Osteoblast (primary cell): Measurements from ENCODE around the gene HSD3B1. TPM values are rescaled to one million over a fixed set of nuclear protein-coding genes. Genes with fewer than 3 reads are reported as not detected.

Experiments used
- DNase-seq: peaks from one replicate; pipeline ENCODE4 v3.0.0; 2011; ENCODE audit warnings: low spot score, mixed read lengths; ENCODE audit not compliant: insufficient read length; ENCODE audit errors: missing footprints
- H2AFZ ChIP-seq: 2 replicates; pipeline ENCODE4 v1.6.0; 2011; ENCODE audit warnings: mild to moderate bottlenecking, low read length
- H3K27ac ChIP-seq: 2 replicates; pipeline ENCODE4 v1.5.1; 2011; ENCODE audit warnings: mild to moderate bottlenecking, low read depth, low read length, moderate library complexity
- H3K27me3 ChIP-seq: 2 replicates; pipeline ENCODE4 v1.6.0; 2012; ENCODE audit warnings: mild to moderate bottlenecking, control low read depth, inconsistent platforms, low read length, moderate library complexity; ENCODE audit not compliant: insufficient read depth
- H3K36me3 ChIP-seq: 2 replicates; pipeline ENCODE4 v1.5.1; 2011; ENCODE audit warnings: mild to moderate bottlenecking, low read length, control low read depth, moderate library complexity; ENCODE audit not compliant: insufficient read depth
- H3K4me1 ChIP-seq: 2 replicates; pipeline ENCODE4 v1.5.1; 2011; ENCODE audit warnings: mild to moderate bottlenecking, low read length, control low read depth, moderate library complexity; ENCODE audit not compliant: insufficient read depth
- H3K4me2 ChIP-seq: 2 replicates; pipeline ENCODE4 v1.6.0; 2011; ENCODE audit warnings: mild to moderate bottlenecking, low read length; ENCODE audit not compliant: insufficient read depth
- H3K4me3 ChIP-seq: fragments of 200-600 bp; sonication (generic); 3 replicates; pipeline ENCODE4 v1.5.1; 2012; ENCODE audit warnings: mild to moderate bottlenecking, low read length, inconsistent platforms; ENCODE audit not compliant: insufficient read depth
- H3K79me2 ChIP-seq: 2 replicates; pipeline ENCODE4 v1.6.0; 2012; ENCODE audit warnings: mild to moderate bottlenecking, low read length, control low read depth, inconsistent platforms; ENCODE audit not compliant: insufficient read depth
- H3K9me3 ChIP-seq: 2 replicates; pipeline ENCODE4 v1.5.1; 2011; ENCODE audit warnings: low read depth, low read length, control low read depth
- H4K20me1 ChIP-seq: 2 replicates; pipeline ENCODE4 v1.6.0; 2012; ENCODE audit warnings: mild to moderate bottlenecking, low read length, control low read depth; ENCODE audit not compliant: insufficient read depth
- total RNA-seq: library from RNA; depleted of rRNA; stranded (reverse); fragments of >200 nt; gene quantifications from 2 replicates; pipeline ENCODE4 v1.2.3, GENCODE V29; 2012
- TF ChIP-seq, protein P1 (sequence below): IDR thresholded peaks from 2 replicates; pipeline ENCODE4 v1.5.1; 2011; ENCODE audit warnings: mild to moderate bottlenecking, low read depth, low read length, moderate library complexity; ENCODE audit errors: extremely low read depth

Gene HSD3B1
- total RNA-seq, 1 donor: not detected

DNA sequence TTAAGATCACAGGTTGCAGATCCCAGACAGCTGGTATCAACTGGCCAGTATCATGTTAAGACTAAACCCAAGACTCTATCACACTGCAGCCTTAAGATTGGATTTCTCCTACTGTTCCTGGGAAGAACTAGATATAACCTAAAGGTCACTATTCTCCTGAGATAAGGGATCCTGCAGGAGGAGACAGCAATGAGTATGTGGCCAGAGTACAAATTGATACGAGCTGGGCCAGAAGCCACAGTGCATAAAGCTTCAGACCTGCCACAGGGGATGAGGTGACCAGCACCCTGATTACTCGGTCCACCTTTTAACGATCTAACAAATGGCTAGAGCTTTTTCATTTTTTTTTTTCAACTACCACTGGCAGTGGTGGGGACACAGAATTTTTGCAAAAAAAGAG lies 31.0 kb downstream of the HSD3B1 start:
- no peaks in the 10 kb centered on the region for H3K79me2 ChIP-seq
- H4K20me1 ChIP-seq: no peaks in the 10 kb centered on the region
- H3K4me1 ChIP-seq: no peaks in the 10 kb centered on the region
- no peaks in the 10 kb centered on the region for H3K27me3 ChIP-seq
- TF ChIP-seq, protein P1, sequence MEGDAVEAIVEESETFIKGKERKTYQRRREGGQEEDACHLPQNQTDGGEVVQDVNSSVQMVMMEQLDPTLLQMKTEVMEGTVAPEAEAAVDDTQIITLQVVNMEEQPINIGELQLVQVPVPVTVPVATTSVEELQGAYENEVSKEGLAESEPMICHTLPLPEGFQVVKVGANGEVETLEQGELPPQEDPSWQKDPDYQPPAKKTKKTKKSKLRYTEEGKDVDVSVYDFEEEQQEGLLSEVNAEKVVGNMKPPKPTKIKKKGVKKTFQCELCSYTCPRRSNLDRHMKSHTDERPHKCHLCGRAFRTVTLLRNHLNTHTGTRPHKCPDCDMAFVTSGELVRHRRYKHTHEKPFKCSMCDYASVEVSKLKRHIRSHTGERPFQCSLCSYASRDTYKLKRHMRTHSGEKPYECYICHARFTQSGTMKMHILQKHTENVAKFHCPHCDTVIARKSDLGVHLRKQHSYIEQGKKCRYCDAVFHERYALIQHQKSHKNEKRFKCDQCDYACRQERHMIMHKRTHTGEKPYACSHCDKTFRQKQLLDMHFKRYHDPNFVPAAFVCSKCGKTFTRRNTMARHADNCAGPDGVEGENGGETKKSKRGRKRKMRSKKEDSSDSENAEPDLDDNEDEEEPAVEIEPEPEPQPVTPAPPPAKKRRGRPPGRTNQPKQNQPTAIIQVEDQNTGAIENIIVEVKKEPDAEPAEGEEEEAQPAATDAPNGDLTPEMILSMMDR: no peak
- no peaks in the 10 kb centered on the region for H3K36me3 ChIP-seq
- no peak overlapping the region for H3K4me2 ChIP-seq
- no peak overlapping the region for H3K27ac ChIP-seq
- no peaks in the 10 kb centered on the region for H3K9me3 ChIP-seq
- no peak overlapping the region for H3K4me3 ChIP-seq
- no peak overlapping the region for H2AFZ ChIP-seq
- no peak for DNase-seq

DNA sequence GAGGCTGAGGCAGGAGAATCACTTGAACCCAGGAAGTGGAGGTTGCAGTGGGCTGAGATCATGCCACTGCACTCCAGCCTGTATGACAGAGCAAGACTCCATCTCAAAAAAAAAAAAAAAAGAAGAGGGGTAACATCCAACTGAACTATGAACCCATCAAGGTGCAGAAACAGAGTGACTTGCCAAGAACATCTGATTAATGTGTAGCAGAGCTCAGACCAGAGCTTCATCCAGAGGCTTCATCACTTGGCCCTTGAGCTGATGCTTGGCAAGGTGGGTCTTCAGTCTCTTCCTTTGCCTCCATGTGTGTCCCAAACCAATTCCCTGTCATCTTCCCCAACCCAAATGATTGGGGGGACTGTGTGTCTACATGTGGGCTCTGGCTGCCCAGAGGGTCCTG lies 32.6 kb downstream of the HSD3B1 start:
- no peaks in the 10 kb centered on the region for H3K27me3 ChIP-seq
- no peak overlapping the region for H3K4me2 ChIP-seq
- no peak overlapping the region for H3K27ac ChIP-seq
- no peaks in the 10 kb centered on the region for H3K79me2 ChIP-seq
- H3K9me3 ChIP-seq: no peaks in the 10 kb centered on the region
- no peak overlapping the region for H3K4me3 ChIP-seq
- no peak for DNase-seq
- no peak overlapping the region for H2AFZ ChIP-seq
- no peaks in the 10 kb centered on the region for H4K20me1 ChIP-seq
- no peaks in the 10 kb centered on the region for H3K36me3 ChIP-seq
- no peaks in the 10 kb centered on the region for H3K4me1 ChIP-seq
- TF ChIP-seq, protein P1: no peak

DNA sequence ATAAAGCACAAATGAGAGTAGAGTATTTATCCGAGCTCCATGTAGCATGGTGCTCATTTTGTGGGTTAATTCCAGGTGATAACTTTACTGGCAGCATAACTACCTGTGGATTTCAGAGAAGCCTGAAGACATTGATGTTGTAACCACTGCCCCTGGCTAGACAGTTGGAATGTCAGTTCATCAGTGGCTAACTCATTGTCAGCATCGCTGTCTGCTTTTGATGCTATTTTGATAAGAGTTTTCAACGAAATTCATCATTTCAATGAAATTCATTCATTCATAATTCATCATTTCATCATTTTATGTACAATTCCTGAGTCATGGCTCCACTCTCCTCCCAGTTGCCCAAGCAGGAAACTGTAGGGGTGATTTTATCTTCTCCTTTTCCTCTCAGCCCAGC lies 34.4 kb downstream of the HSD3B1 start:
- TF ChIP-seq, protein P1: no peak
- Histone ChIP-seq H2AFZ (no peak overlapping the region), H4K20me1 (no peaks in the 10 kb centered on the region), H3K4me1 (no peaks in the 10 kb centered on the region), H3K4me3 (no peak overlapping the region), H3K79me2 (no peaks in the 10 kb centered on the region), H3K36me3 (no peaks in the 10 kb centered on the region), H3K27ac (no peak overlapping the region), H3K4me2 (no peak overlapping the region), H3K27me3 (no peaks in the 10 kb centered on the region), H3K9me3 (no peaks in the 10 kb centered on the region)
- DNase-seq: no peak

DNA sequence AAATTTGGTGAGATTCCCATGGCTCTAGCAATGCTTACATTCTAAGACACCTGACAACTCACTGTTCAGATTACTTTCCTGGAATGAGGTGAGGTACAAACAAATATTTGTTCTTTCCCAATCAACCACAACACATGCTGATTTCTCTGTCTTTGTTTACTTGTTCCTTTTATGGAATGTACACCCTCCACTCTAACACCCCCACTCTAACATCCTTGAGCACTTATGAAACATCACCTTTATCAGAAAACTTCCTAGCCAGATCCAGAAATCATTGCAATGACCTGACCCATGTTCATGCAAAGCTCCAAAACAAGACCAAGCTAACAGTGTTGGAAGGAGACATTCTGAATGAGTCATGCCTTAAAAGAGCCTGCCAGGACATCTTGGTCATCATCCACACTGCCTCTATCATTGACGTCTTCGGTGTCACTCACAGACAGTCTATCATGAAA lies 35.5 kb downstream of the HSD3B1 start:
- Histone ChIP-seq H3K9me3 (no peaks in the 10 kb centered on the region), H4K20me1 (no peaks in the 10 kb centered on the region), H3K79me2 (no peaks in the 10 kb centered on the region), H3K36me3 (no peaks in the 10 kb centered on the region), H3K27me3 (peaks cover 6% of the 10 kb centered on the region), H3K4me3 (no peak overlapping the region), H3K27ac (no peak overlapping the region), H3K4me1 (no peaks in the 10 kb centered on the region), H2AFZ (no peak overlapping the region), H3K4me2 (no peak overlapping the region)
- TF ChIP-seq, protein P1: no peak
- DNase-seq: no peak
